ENCODE measurements around the gene HACE1.

GRCh38 chr6:104683809-104684208 lies 175.9 kb downstream of the HACE1 start:
- TF ChIP-seq POLR2A (IDR thresholded peaks at IDR 0.05) (no peak), CTCF (IDR thresholded peaks at IDR 0.05) (no peak), POLR2AphosphoS5 (IDR thresholded peaks at IDR 0.05; ENCODE audit: insufficient read depth in 1 of 2, low read depth in 1 of 2) (no peak)
